GM19023 (cell line): ENCODE results near the gene GSTCD.

ENCODE experiments used
- ATAC-seq: cut with Tn5 transposase; IDR thresholded peaks from one replicate; pipeline ENCODE4 v1.9.1; 2021; ENCODE audit warnings: mild to moderate bottlenecking, moderate library complexity; ENCODE audit not compliant: unreplicated experiment

The GSTCD gene

GRCh38 chr4:105871997-105872396 is 163.4 kb downstream of the GSTCD start:
- ATAC-seq = no peak

DNA sequence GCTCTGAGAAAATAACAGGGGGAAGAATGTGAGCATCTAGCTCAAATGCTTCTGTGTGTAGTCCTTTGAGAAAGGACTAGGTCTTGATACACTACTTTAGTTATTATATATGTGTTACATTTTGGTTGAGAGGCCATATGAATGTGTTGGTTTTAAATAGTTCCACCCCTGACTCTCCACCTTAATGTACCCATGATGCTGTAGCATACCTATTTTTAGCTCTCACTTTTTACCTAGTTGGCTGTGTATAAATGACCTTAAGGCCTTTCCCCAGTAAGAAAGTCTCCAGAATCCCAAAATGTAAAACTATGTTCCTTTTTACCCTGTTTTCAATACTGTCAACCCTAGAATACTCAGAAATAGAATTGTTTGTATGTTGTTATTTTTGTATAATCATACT is 166.6 kb downstream of the GSTCD start:
- no peak for ATAC-seq

DNA sequence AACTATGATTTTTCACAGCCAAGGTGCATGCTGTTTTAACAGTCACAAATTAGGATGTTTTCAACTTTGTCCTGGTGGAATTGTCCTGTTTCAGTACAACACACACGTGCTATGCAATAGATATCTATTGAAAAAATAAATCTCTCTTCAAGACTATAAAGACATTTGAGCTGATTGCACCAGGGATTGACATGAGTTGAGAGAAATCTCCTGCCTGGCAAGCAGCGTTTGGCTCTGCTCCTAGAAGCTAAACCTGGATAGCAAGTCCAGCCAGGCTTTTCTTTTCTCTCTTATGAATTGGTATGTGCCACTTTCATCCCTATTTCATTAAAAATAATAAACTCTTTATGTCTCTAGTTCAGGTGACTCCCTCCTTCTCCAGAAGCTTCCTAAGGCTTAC is 170.1 kb downstream of the GSTCD start:
- no peak for ATAC-seq

DNA sequence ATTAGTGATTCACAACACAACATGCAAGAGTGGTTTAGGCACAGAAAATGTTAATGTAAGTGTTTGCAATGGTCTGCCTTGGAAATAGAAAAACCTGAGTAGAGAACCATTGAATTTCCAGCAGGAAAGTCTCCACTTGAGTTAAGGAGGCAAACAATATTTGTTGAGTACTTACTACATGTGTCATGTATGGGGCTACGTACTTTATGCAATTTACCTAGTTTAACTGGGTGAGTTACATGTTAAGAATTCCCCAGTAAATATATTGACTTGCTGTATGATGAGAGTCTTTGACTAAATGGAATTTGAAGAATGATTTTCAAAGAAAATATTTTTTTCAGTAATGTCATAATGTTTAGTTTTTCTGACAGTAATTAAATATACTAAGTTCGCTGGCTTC is 178.9 kb downstream of the GSTCD start:
- no peak for ATAC-seq

DNA sequence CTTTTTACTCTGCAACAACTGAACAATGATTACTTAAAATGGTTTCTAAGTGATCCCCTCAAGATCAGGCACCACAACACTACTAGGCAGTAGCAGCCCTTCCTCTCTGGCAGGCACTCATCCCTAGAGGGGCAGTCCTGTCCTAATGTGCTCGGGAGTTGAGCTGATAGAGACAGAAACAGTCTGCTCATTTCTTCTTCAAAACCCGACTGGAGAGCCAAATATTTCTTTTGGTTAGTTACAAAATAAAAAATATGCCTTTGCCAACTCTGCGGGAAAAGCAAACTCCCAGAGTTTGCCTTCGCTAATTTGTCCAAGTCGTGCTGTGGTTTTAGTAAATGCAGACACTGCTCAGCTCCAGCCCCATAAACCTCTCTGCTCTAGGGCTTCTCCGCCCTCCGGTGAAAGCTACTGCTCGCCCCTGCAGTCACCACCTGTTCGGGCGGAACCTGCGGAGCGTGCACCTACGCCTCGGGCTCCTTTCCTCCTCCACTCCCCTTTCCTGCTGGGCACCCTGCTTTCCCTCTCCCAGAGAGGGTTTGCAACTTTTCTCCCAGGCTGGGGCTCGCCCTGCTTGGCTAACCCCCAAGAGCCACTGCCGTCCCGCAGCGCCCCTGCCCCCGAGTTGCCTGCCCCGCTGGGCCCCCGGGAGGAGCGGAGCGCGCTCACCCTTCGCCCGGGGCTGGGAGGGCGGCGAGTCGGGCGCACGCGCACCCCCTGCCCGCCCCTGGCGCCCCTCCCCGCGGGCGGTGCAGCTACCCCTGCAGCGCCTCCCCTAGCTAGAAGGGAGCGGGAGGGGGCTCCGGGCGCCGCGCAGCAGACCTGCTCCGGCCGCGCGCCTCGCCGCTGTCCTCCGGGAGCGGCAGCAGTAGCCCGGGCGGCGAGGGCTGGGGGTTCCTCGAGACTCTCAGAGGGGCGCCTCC is 186.3 kb downstream of the GSTCD start, which contains the start of gene NPNT:
Gene NPNT, plus strand, starts transcription at position 812 of the 923 bp plus-strand sequence. CDS start 182 bp downstream, outside the sequence.
- peak; percentile 26 for ATAC-seq

DNA sequence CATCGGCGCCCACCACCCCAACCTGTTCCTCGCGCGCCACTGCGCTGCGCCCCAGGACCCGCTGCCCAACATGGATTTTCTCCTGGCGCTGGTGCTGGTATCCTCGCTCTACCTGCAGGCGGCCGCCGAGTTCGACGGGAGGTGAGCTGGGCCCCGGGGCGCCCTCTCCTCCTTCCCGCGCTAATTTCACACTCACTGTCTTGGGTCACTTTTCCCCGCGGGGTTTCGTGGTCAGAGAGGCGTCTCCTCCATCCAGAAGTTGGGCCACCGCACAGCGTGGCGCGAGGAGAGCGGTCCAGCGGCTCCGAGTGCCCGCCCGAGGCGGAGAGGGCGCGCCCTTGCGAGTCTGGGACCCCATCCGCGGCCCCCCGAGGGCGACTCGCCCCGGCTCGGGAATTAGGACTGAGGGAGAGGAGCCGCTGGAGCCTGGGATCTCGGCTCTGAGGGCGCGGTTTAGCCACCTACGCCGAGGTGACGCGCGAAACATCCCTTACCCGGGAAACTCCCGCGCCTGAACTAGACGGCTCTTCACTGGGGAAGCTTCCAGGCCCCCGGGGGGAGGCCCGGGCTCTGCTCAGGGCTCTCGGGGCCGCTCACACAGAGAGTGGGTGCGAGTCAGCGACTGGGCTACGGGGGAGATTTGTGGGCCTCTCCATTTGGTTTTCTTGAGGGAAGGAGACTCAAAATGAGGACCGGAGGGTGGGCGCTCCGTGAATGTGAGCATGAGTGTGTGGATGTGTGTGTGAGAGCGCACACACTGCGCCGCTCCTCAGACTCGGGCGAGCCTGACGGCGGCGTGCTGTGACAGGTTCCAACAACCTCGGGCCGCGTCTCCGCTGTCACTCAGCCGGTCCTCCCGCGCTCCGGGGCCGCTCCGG is 187.2 kb downstream of the GSTCD start:
- ATAC-seq = peak; percentile 53

- ATAC-seq = peak; percentile 26
These were observed 187.9 kb downstream of the GSTCD start for GRCh38 chr4:105896461-105896942.
